Tibial nerve (tissue), 3 donors: ENCODE measurements around the gene ELOVL6.

Experiments used
- POLR2A ChIP-seq, 2 donors: fragments of 450-650 bp; IDR thresholded peaks; one replicate each; pipeline ENCODE4 v1.6.1; 2017; ENCODE audit warnings: antibody characterized with exemption in 2 of 2, mild to moderate bottlenecking in 2 of 2, moderate library complexity in 2 of 2
- TF ChIP-seq, protein P1 (sequence below), 5 experiments: fragments of 200-600 bp in 3 of 5; fragments of 450-650 bp in 2 of 5; sonication (generic) in 3 of 5; IDR thresholded peaks; one replicate each; pipeline ENCODE4 v1.5.1; 2016 to 2019; ENCODE audit warnings: antibody characterized with exemption in 5 of 5, mild to moderate bottlenecking in 3 of 5, moderate library complexity in 2 of 5

- TF ChIP-seq, protein P1, sequence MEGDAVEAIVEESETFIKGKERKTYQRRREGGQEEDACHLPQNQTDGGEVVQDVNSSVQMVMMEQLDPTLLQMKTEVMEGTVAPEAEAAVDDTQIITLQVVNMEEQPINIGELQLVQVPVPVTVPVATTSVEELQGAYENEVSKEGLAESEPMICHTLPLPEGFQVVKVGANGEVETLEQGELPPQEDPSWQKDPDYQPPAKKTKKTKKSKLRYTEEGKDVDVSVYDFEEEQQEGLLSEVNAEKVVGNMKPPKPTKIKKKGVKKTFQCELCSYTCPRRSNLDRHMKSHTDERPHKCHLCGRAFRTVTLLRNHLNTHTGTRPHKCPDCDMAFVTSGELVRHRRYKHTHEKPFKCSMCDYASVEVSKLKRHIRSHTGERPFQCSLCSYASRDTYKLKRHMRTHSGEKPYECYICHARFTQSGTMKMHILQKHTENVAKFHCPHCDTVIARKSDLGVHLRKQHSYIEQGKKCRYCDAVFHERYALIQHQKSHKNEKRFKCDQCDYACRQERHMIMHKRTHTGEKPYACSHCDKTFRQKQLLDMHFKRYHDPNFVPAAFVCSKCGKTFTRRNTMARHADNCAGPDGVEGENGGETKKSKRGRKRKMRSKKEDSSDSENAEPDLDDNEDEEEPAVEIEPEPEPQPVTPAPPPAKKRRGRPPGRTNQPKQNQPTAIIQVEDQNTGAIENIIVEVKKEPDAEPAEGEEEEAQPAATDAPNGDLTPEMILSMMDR (IDR thresholded peaks at IDR 0.05) = no peak
- TF ChIP-seq POLR2A (IDR thresholded peaks at IDR 0.05) = no peak
Observed at GRCh38 chr4:110107866-110108265, 90.5 kb downstream of the ELOVL6 start.
